Jurkat, Clone E6-1 (cell line): ENCODE data around the gene BACH2.
"Not testable (repeated sequence)": the region's sequence is repeated elsewhere in the genome, so short reads cannot be mapped to it uniquely, and the experiment has no call there.

Source experiments
- DNase-seq: peaks from one replicate; pipeline ENCODE4 v3.0.0-alpha.2; 2011; ENCODE audit warnings: low read depth, low spot score
- H3K4me3 ChIP-seq: 2 replicates; pipeline ENCODE4 v1.5.1; 2011; ENCODE audit warnings: mild to moderate bottlenecking, low read length, control low read depth, moderate library complexity

Gene BACH2

GRCh38 chr6:89978749-89979145 is 317.9 kb downstream of the BACH2 start:
- no peak for DNase-seq
- H3K4me3 ChIP-seq = no peak overlapping the region

GRCh38 chr6:89977808-89978748 is 318.6 kb downstream of the BACH2 start:
- no peak for DNase-seq
- H3K4me3 ChIP-seq = no peak overlapping the region

- DNase-seq = no peak
- H3K4me3 ChIP-seq = no peak overlapping the region
Measured at GRCh38 chr6:89976694-89977020, 320.0 kb downstream of the BACH2 start.

DNA sequence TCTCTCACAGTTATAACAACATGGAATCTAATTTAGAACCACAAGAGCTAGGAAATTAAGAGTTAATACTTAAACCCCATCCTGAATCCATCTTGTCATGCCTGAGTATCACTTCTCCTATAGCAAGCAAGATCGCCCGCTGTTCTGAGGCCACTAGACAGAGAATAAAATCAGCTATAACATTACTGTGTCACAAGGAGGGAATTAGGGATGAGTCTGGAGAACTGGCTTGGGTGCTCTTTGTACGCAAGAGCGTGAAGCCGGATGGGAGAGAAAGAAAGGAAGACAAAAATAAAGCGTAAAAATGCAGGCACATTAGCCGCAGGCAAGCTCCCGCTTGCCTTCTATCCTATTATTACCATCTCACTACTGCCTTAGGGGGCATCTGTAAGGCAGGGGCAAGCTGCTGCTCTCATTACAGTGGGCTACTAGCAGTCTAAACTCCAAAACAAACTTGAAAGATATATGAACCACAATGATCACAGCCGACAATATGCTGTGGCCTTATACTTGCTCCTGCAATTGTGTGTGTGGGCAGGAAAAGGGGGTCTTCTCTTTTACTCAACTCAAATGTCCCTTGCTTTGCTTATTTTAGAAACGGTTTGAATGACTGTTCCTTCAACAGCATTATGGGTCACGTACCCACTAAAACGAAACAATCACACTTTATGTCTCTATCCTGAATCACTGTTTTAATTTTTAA is 320.5 kb downstream of the BACH2 start:
- H3K4me3 ChIP-seq = no peak overlapping the region
- DNase-seq = no peak

DNA sequence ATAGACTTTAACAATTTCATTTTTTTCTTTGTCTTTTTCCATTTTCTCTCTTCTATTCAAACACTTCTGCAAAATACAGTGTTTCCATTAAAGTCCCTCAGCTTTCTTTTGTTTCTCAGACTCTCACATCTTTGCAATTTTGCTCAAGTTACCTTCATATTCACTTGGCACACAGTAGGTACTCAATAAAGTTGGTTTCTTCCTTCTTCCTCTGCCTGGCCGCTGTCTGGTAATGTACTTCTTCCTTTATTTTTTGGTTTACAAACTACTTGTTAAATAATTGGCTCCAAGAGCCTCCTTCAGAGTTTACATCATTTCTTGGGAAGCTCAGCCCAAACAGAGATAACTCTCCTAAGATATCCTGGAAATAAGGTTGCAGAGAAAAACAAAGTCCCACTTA is 321.3 kb downstream of the BACH2 start:
- no peak overlapping the region for H3K4me3 ChIP-seq
- no peak for DNase-seq

GRCh38 chr6:89974834-89975233 is 321.8 kb downstream of the BACH2 start:
- no peak for DNase-seq
- H3K4me3 ChIP-seq = no peak overlapping the region

DNA sequence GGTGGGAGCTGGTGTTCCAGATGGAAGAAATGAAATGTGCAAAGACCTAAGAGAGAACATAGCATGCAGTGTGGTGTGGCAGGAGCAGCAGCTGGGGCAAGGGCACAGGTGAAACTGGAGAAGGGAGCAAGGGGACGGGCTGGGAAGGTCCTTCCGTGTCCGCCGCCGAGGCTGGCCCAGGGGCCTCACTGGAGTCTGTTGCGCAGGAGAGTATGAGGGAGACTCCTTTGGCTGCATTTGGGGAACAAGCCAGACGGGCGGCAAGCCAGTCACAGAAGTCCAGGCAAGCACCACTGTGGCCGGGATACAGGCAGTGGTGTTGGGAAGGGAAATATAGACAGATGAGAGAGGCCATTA is 324.6 kb downstream of the BACH2 start:
- DNase-seq = no peak

DNA sequence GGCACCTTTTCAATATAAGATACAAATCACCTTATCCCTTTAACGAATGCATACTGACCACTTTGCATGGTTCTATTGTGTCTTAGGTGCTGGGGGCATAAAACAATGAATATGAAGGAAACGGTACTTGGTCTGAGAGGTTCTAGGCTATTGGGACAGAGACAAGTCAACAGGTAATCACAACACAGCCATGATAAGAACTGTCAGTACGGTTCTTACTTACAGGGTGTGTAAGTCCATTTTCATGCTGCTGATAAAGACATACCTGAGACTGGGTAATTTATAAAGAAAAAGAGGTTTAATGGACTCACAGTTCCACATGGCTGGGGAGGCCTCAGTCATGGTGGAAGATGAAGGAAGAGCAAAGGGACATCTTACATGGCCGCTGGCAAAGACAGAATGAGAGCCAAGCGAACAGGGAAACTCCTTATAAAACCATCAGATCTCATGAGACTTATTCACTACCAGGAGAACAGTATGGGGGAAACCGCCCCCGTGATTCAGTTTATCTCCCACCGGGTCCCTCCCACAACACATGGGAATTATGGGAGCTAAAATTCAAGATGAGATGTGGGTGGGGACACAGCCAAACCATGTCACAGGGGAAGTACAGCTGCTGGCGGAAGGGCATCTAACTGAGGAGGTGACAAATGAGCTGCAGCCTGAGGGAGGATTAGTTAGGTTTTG is 325.2 kb downstream of the BACH2 start:
- DNase-seq, H3K4me3 ChIP-seq: not testable (repeated sequence)

More for the DNA sequence above, 324.6 kb downstream of the BACH2 start:
- H3K4me3 ChIP-seq = no peak overlapping the region

GRCh38 chr6:89970609-89971337 is 325.9 kb downstream of the BACH2 start:
- DNase-seq = peak; percentile 51
- no peak overlapping the region for H3K4me3 ChIP-seq

GRCh38 chr6:89970072-89970471 is 326.6 kb downstream of the BACH2 start:
- DNase-seq = no peak
- no peak overlapping the region for H3K4me3 ChIP-seq

DNA sequence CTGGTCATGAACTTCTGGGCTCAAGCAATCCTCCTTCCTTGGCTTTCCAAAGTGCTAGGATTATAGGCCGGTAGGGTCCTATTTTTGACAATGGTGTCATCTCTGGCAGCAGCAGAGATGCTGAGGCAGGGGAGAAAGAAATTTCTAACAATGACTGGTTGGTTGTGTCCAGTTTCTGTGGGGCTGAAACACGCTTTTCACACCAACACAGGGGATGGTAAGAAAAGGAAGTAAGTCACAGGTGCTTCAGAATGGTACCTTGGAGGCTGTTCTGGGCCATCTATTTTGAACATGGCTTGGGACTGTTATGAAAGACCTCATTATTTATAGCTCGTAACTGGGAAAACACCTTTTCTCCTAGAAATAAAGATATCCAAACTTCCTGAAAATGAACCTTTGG is 329.7 kb downstream of the BACH2 start:
- H3K4me3 ChIP-seq = no peak overlapping the region
- DNase-seq = no peak

- DNase-seq = no peak
- H3K4me3 ChIP-seq = no peak overlapping the region
Measured at GRCh38 chr6:89966228-89966544, 330.5 kb downstream of the BACH2 start.

DNA sequence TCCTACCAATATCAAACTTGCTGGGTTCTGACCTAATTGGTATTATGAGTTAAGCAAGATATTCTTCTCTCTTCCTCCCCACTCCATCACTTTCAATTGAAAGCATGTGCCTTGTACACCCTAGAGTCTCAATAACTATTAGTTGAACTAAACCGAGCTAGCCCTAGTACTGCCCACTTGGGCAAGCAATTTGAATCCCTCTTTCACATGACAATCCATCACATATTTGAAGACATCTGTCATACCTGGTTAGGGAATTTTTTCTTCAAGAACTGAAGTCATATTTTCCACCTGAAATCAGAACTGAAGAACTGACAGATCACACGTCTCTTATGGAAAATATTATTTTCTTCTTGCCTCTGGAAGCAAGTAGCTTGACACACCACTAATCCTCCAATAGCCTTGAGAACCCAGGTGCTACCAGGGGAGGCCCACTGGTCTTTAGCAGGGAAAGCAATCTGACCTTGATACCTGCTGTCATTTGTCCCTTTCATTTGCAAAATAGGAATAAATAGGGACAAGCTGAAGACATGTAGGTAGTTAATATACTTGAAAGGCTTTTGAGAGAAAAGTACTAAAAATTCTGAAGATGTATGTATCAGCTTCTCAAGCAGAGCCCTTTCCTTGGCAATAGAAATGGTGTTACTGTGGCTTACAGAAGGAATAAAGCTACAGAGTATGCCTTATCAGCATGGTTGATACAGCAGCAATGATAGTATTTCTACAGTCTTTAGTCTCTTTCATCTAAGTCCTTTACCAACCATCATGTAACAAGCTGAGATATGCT is 331.0 kb downstream of the BACH2 start:
- DNase-seq = no peak
- H3K4me3 ChIP-seq = no peak overlapping the region

DNA sequence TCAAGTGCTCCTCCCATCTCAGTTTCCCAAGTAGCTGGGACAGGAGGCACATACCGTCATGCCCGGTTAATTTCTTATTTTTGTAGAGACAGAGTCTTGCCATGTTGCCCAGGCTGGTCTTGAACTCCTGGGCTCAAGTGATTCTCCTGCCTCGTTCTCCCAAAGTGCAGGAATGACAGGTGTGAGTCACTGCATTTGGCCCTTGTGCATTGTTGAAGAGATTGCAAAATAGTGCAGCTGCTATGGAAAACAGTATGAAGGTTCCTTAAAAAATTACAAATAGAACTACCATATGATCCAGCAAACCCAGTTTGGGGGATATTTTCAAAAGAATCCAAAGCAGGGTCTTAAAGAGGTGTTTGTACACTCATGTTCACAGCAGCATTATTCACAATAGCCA is 333.3 kb downstream of the BACH2 start:
- H3K4me3 ChIP-seq = no peak overlapping the region
- no peak for DNase-seq

DNA sequence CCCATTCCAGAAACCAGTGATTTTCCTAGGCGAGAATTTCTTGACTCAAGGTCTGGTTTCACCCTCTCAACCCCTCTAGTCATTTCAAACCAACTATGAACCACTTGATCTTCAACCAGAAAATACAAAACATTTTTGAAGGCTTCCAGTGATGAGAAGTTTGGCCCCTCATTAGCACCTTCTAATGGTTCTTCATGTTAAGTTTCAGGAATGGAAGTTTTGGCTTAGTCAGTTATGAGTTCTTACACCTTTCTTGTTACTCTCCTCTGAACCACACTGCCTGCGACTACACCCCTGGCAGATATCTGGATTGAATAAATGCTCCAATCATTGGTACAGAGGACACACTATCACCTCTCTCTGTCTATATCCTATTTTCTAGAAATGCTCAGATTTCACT is 335.2 kb downstream of the BACH2 start:
- no peak overlapping the region for H3K4me3 ChIP-seq
- DNase-seq = no peak

- H3K4me3 ChIP-seq = no peak overlapping the region
- DNase-seq = no peak
Measured at GRCh38 chr6:89959883-89960282, 336.8 kb downstream of the BACH2 start.

DNA sequence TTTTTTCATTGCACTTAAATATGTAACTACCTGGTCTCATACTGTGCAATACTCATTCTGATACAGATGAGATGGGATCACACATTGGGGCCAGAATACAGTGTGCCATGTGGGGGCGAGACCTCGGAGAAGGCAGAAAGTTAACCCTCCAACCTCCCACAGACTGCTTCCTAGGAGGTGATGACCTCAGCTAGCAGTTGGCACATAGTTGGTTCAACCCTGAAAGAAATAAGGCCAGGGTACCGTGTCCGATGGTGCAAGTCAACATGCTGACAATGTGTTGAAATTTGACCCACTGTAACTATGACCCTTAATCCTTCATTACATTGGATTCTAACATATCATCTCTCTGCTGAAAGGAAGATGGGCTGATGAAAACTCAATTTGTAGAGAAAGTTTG is 340.5 kb downstream of the BACH2 start:
- DNase-seq = no peak
- H3K4me3 ChIP-seq = no peak overlapping the region

- DNase-seq = no peak
- H3K4me3 ChIP-seq = no peak overlapping the region
Measured at GRCh38 chr6:89955364-89955763, 341.3 kb downstream of the BACH2 start.

GRCh38 chr6:89954721-89955148 is 341.9 kb downstream of the BACH2 start:
- peak; percentile 37 for DNase-seq
- H3K4me3 ChIP-seq = no peak overlapping the region
